ENCODE data around the gene FAM50B.

Gene FAM50B

DNA sequence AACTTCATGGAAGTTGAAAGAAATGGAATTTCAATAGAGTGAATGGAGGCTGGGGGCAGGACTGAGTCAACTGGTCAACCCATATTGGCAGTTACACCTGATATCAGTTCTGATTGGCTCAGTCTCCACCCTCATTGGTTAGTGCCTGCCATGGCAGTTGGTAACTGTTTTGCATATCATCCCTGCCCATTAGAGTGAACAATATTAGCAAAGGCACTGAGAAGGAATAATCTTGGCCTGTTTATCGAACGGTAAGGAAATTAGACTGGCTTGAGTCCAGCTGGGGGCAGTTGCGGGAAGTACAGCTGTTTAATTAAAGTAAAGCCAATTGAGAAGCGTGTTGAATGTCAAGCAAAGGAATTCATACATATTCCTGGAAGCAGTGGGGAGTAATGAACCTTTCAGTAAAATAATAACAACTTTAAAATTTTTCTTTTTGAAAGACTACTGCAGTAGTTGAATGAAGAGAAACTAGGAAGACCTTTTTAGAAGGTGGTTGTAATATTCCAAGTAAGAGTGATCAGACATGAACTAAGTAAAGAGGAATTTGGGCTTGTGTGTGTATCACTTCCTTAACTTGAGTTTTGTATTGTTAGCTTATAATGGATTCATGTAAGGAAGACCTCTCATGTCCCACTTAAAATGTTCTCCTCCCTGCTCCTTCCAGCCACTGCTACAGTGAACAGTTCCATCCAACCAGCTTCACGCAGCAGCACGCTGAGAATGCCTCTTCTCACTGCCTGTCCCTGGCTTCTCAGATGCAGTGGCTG lies 17.2 kb upstream of the FAM50B start:
- TF ChIP-seq EP300 (IDR thresholded peaks at IDR 0.05; ENCODE audit: borderline replicate concordance), result no peak
- TF ChIP-seq CEBPB (IDR thresholded peaks at IDR 0.05), result no peak

DNA sequence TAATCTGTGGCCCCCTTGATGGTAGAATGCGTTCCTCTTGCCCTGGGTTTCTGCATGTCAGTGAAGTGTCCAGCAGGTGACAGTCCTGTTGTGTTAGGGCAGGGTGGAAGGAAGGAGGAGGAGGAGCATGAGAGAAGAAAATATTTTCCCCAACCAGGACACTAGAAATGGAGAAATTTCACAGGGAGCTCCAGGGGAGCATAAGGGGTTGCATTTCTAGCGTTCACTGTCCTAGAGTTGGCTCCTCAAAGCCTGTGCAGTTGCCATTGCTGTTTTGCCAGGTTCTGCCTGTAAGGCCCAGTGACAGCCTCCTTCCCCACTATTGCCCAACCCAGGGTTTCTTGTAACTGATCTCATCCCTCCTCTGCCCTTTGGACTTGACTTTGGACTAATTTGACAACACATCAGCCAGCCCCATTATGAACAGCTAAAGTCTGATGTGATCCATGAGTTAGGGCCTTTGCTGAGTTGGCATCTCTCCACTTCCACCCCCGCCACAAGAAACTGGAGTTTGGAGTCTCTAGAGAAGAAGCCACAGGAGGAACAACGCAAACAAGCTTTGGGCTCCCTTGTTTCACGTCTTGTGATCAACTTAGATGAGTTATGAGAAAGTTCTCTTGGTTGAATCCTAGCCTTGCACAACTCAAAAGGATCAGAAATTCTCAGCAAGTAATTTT lies 14.0 kb upstream of the FAM50B start:
- no peak for TF ChIP-seq FOXM1 (IDR thresholded peaks at IDR 0.05; ENCODE audit: borderline replicate concordance, low read depth)
- no peak for TF ChIP-seq CREB1 (IDR thresholded peaks at IDR 0.05; ENCODE audit: low read depth)
- no peak for TF ChIP-seq EGR1 (IDR thresholded peaks at IDR 0.05)
- TF ChIP-seq MAX (IDR thresholded peaks at IDR 0.05), result no peak
- no peak for TF ChIP-seq TAF1 (IDR thresholded peaks at IDR 0.05; ENCODE audit: low read depth)
- TF ChIP-seq EP300 (IDR thresholded peaks at IDR 0.05; ENCODE audit: borderline replicate concordance), result no peak
- no peak; the same call in 1 of the 2 replicates for TF ChIP-seq RAD21 (IDR thresholded peaks at IDR 0.05; ENCODE audit: low read depth)
- TF ChIP-seq CEBPB (IDR thresholded peaks at IDR 0.05), result no peak

DNA sequence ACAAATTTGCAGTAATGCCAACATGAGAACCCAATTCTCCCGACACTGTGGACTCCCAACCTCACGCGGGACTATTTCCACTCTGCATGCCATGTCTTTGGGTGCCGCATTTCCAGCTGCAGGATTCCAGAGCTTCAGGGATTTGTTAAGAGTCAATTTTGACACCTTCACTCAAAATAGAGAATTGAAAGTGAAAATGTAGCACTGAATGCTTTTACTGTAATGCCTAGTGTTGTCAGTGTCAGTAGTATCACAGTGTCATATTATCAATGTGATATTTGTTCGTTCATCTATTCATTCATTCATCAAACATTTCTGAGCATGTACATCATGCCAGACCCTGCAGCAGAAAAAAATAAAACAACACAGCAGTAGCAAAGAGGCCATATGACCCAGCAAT lies 13.4 kb upstream of the FAM50B start:
- TF ChIP-seq, protein P1, sequence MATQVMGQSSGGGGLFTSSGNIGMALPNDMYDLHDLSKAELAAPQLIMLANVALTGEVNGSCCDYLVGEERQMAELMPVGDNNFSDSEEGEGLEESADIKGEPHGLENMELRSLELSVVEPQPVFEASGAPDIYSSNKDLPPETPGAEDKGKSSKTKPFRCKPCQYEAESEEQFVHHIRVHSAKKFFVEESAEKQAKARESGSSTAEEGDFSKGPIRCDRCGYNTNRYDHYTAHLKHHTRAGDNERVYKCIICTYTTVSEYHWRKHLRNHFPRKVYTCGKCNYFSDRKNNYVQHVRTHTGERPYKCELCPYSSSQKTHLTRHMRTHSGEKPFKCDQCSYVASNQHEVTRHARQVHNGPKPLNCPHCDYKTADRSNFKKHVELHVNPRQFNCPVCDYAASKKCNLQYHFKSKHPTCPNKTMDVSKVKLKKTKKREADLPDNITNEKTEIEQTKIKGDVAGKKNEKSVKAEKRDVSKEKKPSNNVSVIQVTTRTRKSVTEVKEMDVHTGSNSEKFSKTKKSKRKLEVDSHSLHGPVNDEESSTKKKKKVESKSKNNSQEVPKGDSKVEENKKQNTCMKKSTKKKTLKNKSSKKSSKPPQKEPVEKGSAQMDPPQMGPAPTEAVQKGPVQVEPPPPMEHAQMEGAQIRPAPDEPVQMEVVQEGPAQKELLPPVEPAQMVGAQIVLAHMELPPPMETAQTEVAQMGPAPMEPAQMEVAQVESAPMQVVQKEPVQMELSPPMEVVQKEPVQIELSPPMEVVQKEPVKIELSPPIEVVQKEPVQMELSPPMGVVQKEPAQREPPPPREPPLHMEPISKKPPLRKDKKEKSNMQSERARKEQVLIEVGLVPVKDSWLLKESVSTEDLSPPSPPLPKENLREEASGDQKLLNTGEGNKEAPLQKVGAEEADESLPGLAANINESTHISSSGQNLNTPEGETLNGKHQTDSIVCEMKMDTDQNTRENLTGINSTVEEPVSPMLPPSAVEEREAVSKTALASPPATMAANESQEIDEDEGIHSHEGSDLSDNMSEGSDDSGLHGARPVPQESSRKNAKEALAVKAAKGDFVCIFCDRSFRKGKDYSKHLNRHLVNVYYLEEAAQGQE (IDR thresholded peaks at IDR 0.05; ENCODE audit: low read depth), result no peak
- TF ChIP-seq FOXM1 (IDR thresholded peaks at IDR 0.05; ENCODE audit: borderline replicate concordance, low read depth), result no peak
- TF ChIP-seq ZBTB7A (IDR thresholded peaks at IDR 0.05; ENCODE audit: low read depth), result no peak
- TF ChIP-seq TEAD4 (IDR thresholded peaks at IDR 0.05), result no peak
- TF ChIP-seq YY1 (IDR thresholded peaks at IDR 0.05; ENCODE audit: low read depth), result no peak
- TF ChIP-seq, protein P2, sequence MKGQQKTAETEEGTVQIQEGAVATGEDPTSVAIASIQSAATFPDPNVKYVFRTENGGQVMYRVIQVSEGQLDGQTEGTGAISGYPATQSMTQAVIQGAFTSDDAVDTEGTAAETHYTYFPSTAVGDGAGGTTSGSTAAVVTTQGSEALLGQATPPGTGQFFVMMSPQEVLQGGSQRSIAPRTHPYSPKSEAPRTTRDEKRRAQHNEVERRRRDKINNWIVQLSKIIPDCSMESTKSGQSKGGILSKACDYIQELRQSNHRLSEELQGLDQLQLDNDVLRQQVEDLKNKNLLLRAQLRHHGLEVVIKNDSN (IDR thresholded peaks at IDR 0.05), result no peak
- no peak for TF ChIP-seq CEBPB (IDR thresholded peaks at IDR 0.05)
- TF ChIP-seq CREB1 (IDR thresholded peaks at IDR 0.05; ENCODE audit: low read depth), result no peak
- TF ChIP-seq EP300 (IDR thresholded peaks at IDR 0.05; ENCODE audit: borderline replicate concordance), result no peak
- no peak for TF ChIP-seq NFIC (IDR thresholded peaks at IDR 0.05)
- TF ChIP-seq RAD21 (IDR thresholded peaks at IDR 0.05; ENCODE audit: low read depth), result no peak
- TF ChIP-seq EGR1 (IDR thresholded peaks at IDR 0.05), result no peak

- TF ChIP-seq YY1 (IDR thresholded peaks at IDR 0.05; ENCODE audit: low read depth) (no peak), MAX (IDR thresholded peaks at IDR 0.05) (no peak), FOXM1 (IDR thresholded peaks at IDR 0.05; ENCODE audit: borderline replicate concordance, low read depth) (no peak), EP300 (IDR thresholded peaks at IDR 0.05; ENCODE audit: borderline replicate concordance) (no peak), TAF1 (IDR thresholded peaks at IDR 0.05; ENCODE audit: low read depth) (no peak), TCF12 (IDR thresholded peaks at IDR 0.05; ENCODE audit: low read depth) (no peak), NFIC (IDR thresholded peaks at IDR 0.05) (no peak), EGR1 (IDR thresholded peaks at IDR 0.05) (no peak), TEAD4 (IDR thresholded peaks at IDR 0.05) (no peak)
- TF ChIP-seq, protein P1 (IDR thresholded peaks at IDR 0.05; ENCODE audit: low read depth), result no peak
These were observed 12.6 kb upstream of the FAM50B start for GRCh38 chr6:3836566-3836965.

- TF ChIP-seq TCF12 (IDR thresholded peaks at IDR 0.05; ENCODE audit: low read depth), result no peak
- TF ChIP-seq TEAD4 (IDR thresholded peaks at IDR 0.05), result no peak
- TF ChIP-seq CEBPB (IDR thresholded peaks at IDR 0.05), result no peak
- no peak for TF ChIP-seq ZBTB7A (IDR thresholded peaks at IDR 0.05; ENCODE audit: low read depth)
- TF ChIP-seq TAF1 (IDR thresholded peaks at IDR 0.05; ENCODE audit: low read depth), result no peak
- no peak for TF ChIP-seq CREB1 (IDR thresholded peaks at IDR 0.05; ENCODE audit: low read depth)
- TF ChIP-seq, protein P2 (IDR thresholded peaks at IDR 0.05), result no peak
- TF ChIP-seq, protein P1 (IDR thresholded peaks at IDR 0.05; ENCODE audit: low read depth), result no peak
- no peak for TF ChIP-seq RAD21 (IDR thresholded peaks at IDR 0.05; ENCODE audit: low read depth)
- no peak for TF ChIP-seq YY1 (IDR thresholded peaks at IDR 0.05; ENCODE audit: low read depth)
These were observed 11.4 kb upstream of the FAM50B start for GRCh38 chr6:3837781-3838180.

All from Ishikawa (cell line).